ENCODE data around the gene NGFR. TPM values are rescaled to one million over a fixed set of nuclear protein-coding genes. Genes with fewer than 3 reads are reported as not detected.

NGFR gene
- polyA plus RNA-seq, 2 donors = 2.0 to 5.6 TPM

GRCh38 chr17:49456183-49456965 lies 38.7 kb upstream of the NGFR start:
- Histone ChIP-seq H3K36me3 (ENCODE audit: control insufficient read depth in 2 of 2, insufficient read depth in 2 of 2, low read length in 1 of 2) (no peaks in the 10 kb centered on the region), H3K4me3 (ENCODE audit: low read depth in 1 of 2, low read length in 2 of 2) (no peak overlapping the region), H3K9me3 (ENCODE audit: control insufficient read depth in 2 of 2, insufficient read depth in 1 of 2, low read depth in 1 of 2, low read length in 1 of 2) (no peaks in the 10 kb centered on the region), H3K4me1 (ENCODE audit: control insufficient read depth in 2 of 2, insufficient read depth in 2 of 2, low read length in 1 of 2) (peaks cover 0 to 2% of the 10 kb centered on the region in 2 donors), H3K27me3 (ENCODE audit: control insufficient read depth in 1 of 2, insufficient read depth in 2 of 2, low read length in 2 of 2) (peaks cover 0 to 3% of the 10 kb centered on the region in 2 donors), H3K27ac (ENCODE audit: low read depth in 2 of 2, low read length in 1 of 2) (no peak overlapping the region)
- WGBS, 2 donors = 22 to 29% methylated on average over 5 of the region's 5 CpGs

- no peak overlapping the region for H3K27ac ChIP-seq (ENCODE audit: low read depth in 2 of 2, low read length in 1 of 2)
- WGBS, 2 donors = 40 to 48% methylated on average over 15 of the region's 15 CpGs
- H3K4me1 ChIP-seq (ENCODE audit: control insufficient read depth in 2 of 2, insufficient read depth in 2 of 2, low read length in 1 of 2) = no peaks in the 10 kb centered on the region
- H3K9me3 ChIP-seq (ENCODE audit: control insufficient read depth in 2 of 2, insufficient read depth in 1 of 2, low read depth in 1 of 2, low read length in 1 of 2) = no peaks in the 10 kb centered on the region
- H3K27me3 ChIP-seq (ENCODE audit: control insufficient read depth in 1 of 2, insufficient read depth in 2 of 2, low read length in 2 of 2) = peaks cover 0 to 3% of the 10 kb centered on the region in 2 donors
- no peak overlapping the region for H3K4me3 ChIP-seq (ENCODE audit: low read depth in 1 of 2, low read length in 2 of 2)
- no peaks in the 10 kb centered on the region for H3K36me3 ChIP-seq (ENCODE audit: control insufficient read depth in 2 of 2, insufficient read depth in 2 of 2, low read length in 1 of 2)
Measured at GRCh38 chr17:49457564-49458535, 37.2 kb upstream of the NGFR start.

DNA sequence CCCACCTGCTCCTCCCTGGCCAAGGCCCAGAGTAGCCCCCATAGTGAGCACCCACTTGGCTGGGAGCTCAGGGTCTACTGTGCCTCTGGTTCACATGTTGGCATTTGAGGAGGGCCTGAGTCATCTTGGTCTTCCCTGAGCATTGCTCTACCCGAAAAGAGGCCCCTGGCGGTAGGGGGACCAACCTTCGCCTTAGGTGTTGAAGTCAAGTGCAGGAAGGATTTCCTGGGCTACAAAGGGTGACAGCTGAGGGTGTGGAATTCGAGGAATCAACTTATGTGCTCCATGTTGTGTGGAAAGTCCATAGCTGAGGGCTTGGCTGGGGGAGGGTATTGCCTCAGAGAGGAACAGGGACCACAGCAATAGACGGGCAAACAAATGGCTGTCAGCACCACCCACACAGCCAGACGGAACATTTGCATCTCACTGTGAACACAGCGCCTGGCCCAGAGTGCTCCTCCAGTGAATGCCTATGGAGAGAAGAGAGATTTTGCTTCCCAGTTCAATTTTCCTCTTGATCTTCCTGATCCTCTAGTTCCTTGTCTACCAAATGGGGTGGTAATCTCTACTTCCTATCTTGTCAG lies 35.6 kb upstream of the NGFR start:
- Histone ChIP-seq H3K9me3 (ENCODE audit: control insufficient read depth in 2 of 2, insufficient read depth in 1 of 2, low read depth in 1 of 2, low read length in 1 of 2) (peaks cover 0 to 9% of the 10 kb centered on the region in 2 donors), H3K27me3 (ENCODE audit: control insufficient read depth in 1 of 2, insufficient read depth in 2 of 2, low read length in 2 of 2) (peaks cover 0 to 3% of the 10 kb centered on the region in 2 donors), H3K36me3 (ENCODE audit: control insufficient read depth in 2 of 2, insufficient read depth in 2 of 2, low read length in 1 of 2) (no peaks in the 10 kb centered on the region), H3K27ac (ENCODE audit: low read depth in 2 of 2, low read length in 1 of 2) (no peak overlapping the region), H3K4me1 (ENCODE audit: control insufficient read depth in 2 of 2, insufficient read depth in 2 of 2, low read length in 1 of 2) (no peaks in the 10 kb centered on the region), H3K4me3 (ENCODE audit: low read depth in 1 of 2, low read length in 2 of 2) (no peak overlapping the region)
- 52 to 66% methylated on average over 7 of the region's 7 CpGs for WGBS, 2 donors

DNA sequence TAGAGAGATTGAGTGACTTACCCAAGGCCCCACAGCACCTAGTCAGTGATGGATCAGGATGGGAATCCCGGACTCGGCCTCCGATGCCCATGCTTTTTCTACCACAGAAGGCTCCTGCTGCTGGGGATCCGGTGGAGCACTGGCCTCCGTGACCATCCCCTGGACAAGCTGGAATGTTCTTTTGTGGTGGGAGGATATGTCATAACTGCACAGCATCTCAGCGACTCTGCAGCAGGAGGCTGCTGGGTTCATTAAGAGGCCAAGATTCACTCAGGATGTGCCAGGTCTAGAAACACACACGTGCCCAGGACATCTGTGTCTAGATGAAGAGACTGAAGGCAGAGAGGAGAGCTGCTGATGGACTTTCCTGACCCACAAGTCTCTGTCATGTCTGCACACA lies 34.7 kb upstream of the NGFR start:
- H3K27ac ChIP-seq (ENCODE audit: low read depth in 2 of 2, low read length in 1 of 2) = no peak overlapping the region
- H3K36me3 ChIP-seq (ENCODE audit: control insufficient read depth in 2 of 2, insufficient read depth in 2 of 2, low read length in 1 of 2) = no peaks in the 10 kb centered on the region
- no peaks in the 10 kb centered on the region for H3K4me1 ChIP-seq (ENCODE audit: control insufficient read depth in 2 of 2, insufficient read depth in 2 of 2, low read length in 1 of 2)
- WGBS, 2 donors = 83 to 86% methylated on average over 7 of the region's 7 CpGs
- H3K9me3 ChIP-seq (ENCODE audit: control insufficient read depth in 2 of 2, insufficient read depth in 1 of 2, low read depth in 1 of 2, low read length in 1 of 2) = peaks cover 0 to 12% of the 10 kb centered on the region in 2 donors
- H3K4me3 ChIP-seq (ENCODE audit: low read depth in 1 of 2, low read length in 2 of 2) = no peak overlapping the region
- peaks cover 0 to 3% of the 10 kb centered on the region in 2 donors for H3K27me3 ChIP-seq (ENCODE audit: control insufficient read depth in 1 of 2, insufficient read depth in 2 of 2, low read length in 2 of 2)

GRCh38 chr17:49461580-49461979 lies 33.5 kb upstream of the NGFR start:
- Histone ChIP-seq H3K36me3 (ENCODE audit: control insufficient read depth in 2 of 2, insufficient read depth in 2 of 2, low read length in 1 of 2) (no peaks in the 10 kb centered on the region), H3K9me3 (ENCODE audit: control insufficient read depth in 2 of 2, insufficient read depth in 1 of 2, low read depth in 1 of 2, low read length in 1 of 2) (peaks cover 0 to 12% of the 10 kb centered on the region in 2 donors), H3K4me3 (ENCODE audit: low read depth in 1 of 2, low read length in 2 of 2) (no peak overlapping the region), H3K4me1 (ENCODE audit: control insufficient read depth in 2 of 2, insufficient read depth in 2 of 2, low read length in 1 of 2) (no peaks in the 10 kb centered on the region), H3K27me3 (ENCODE audit: control insufficient read depth in 1 of 2, insufficient read depth in 2 of 2, low read length in 2 of 2) (peaks cover 0 to 3% of the 10 kb centered on the region in 2 donors), H3K27ac (ENCODE audit: low read depth in 2 of 2, low read length in 1 of 2) (no peak overlapping the region)
- WGBS, 2 donors = 56 to 57% methylated on average over 2 of the region's 2 CpGs

DNA sequence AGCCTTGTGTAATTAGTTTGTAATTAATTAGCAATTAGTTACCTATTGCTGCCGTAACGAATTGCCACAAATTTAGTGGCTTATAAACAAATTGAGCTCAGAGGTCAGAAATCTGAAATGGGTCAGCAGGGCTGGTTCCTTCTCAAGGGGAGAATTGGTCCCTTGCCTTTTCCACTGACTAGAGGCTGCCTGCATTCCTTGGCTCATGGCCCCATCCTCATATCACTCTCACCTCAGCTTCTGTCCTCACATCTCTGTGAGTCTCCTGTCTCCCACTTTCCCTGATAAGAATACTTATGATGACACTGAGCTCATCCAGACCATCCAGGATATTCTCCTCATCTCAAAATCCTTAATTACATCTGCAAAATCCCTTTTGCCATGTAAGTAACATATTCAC lies 31.0 kb upstream of the NGFR start:
- Histone ChIP-seq H3K36me3 (ENCODE audit: control insufficient read depth in 2 of 2, insufficient read depth in 2 of 2, low read length in 1 of 2) (no peaks in the 10 kb centered on the region), H3K4me3 (ENCODE audit: low read depth in 1 of 2, low read length in 2 of 2) (no peak overlapping the region), H3K9me3 (ENCODE audit: control insufficient read depth in 2 of 2, insufficient read depth in 1 of 2, low read depth in 1 of 2, low read length in 1 of 2) (peaks cover 0 to 12% of the 10 kb centered on the region in 2 donors), H3K27me3 (ENCODE audit: control insufficient read depth in 1 of 2, insufficient read depth in 2 of 2, low read length in 2 of 2) (no peaks in the 10 kb centered on the region), H3K27ac (ENCODE audit: low read depth in 2 of 2, low read length in 1 of 2) (no peak overlapping the region), H3K4me1 (ENCODE audit: control insufficient read depth in 2 of 2, insufficient read depth in 2 of 2, low read length in 1 of 2) (no peaks in the 10 kb centered on the region)
- WGBS, 2 donors = 67 to 92% methylated on average over 2 of the region's 2 CpGs

GRCh38 chr17:49465331-49465903 lies 29.7 kb upstream of the NGFR start:
- WGBS, 2 donors = 81 to 82% methylated on average over 17 of the region's 17 CpGs
- Histone ChIP-seq H3K27ac (ENCODE audit: low read depth in 2 of 2, low read length in 1 of 2) (no peak overlapping the region), H3K4me3 (ENCODE audit: low read depth in 1 of 2, low read length in 2 of 2) (no peak overlapping the region), H3K36me3 (ENCODE audit: control insufficient read depth in 2 of 2, insufficient read depth in 2 of 2, low read length in 1 of 2) (no peaks in the 10 kb centered on the region), H3K9me3 (ENCODE audit: control insufficient read depth in 2 of 2, insufficient read depth in 1 of 2, low read depth in 1 of 2, low read length in 1 of 2) (peaks cover 0 to 12% of the 10 kb centered on the region in 2 donors), H3K4me1 (ENCODE audit: control insufficient read depth in 2 of 2, insufficient read depth in 2 of 2, low read length in 1 of 2) (no peaks in the 10 kb centered on the region), H3K27me3 (ENCODE audit: control insufficient read depth in 1 of 2, insufficient read depth in 2 of 2, low read length in 2 of 2) (no peaks in the 10 kb centered on the region)

DNA sequence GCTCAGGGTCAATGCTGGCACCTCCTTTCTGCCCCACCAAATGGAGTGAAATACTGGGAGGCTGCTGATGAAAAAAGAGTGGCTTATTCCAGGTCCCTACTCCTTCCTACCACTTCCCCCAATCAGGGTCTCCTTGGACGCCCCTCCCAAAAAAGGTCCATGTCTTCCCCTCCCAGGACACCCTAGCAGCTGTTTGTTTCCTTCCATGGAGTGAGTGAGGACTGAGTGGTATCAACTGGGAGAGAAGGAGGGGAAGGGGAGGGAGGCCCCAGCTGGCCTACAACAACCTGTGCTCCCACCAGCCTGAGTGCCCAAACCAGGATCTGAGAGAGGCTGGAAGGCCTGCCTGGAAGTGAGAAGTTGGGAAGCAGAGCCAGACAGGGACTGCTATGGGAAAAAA lies 28.7 kb upstream of the NGFR start:
- H3K27ac ChIP-seq (ENCODE audit: low read depth in 2 of 2, low read length in 1 of 2) = no peak overlapping the region
- no peaks in the 10 kb centered on the region for H3K27me3 ChIP-seq (ENCODE audit: control insufficient read depth in 1 of 2, insufficient read depth in 2 of 2, low read length in 2 of 2)
- no peak overlapping the region for H3K4me3 ChIP-seq (ENCODE audit: low read depth in 1 of 2, low read length in 2 of 2)
- no peaks in the 10 kb centered on the region for H3K36me3 ChIP-seq (ENCODE audit: control insufficient read depth in 2 of 2, insufficient read depth in 2 of 2, low read length in 1 of 2)
- H3K4me1 ChIP-seq (ENCODE audit: control insufficient read depth in 2 of 2, insufficient read depth in 2 of 2, low read length in 1 of 2) = no peaks in the 10 kb centered on the region
- WGBS, 2 donors = 77 to 90% methylated on average over 1 of the region's 1 CpG
- H3K9me3 ChIP-seq (ENCODE audit: control insufficient read depth in 2 of 2, insufficient read depth in 1 of 2, low read depth in 1 of 2, low read length in 1 of 2) = peaks cover 0 to 12% of the 10 kb centered on the region in 2 donors

GRCh38 chr17:49467175-49467574 lies 27.9 kb upstream of the NGFR start:
- no peaks in the 10 kb centered on the region for H3K27me3 ChIP-seq (ENCODE audit: control insufficient read depth in 1 of 2, insufficient read depth in 2 of 2, low read length in 2 of 2)
- no peaks in the 10 kb centered on the region for H3K4me1 ChIP-seq (ENCODE audit: control insufficient read depth in 2 of 2, insufficient read depth in 2 of 2, low read length in 1 of 2)

More at GRCh38 chr17:49467175-49467574, 27.9 kb upstream of the NGFR start:
- 81 to 91% methylated on average over 1 of the region's 1 CpG for WGBS, 2 donors
- Histone ChIP-seq H3K27ac (ENCODE audit: low read depth in 2 of 2, low read length in 1 of 2) (no peak overlapping the region), H3K4me3 (ENCODE audit: low read depth in 1 of 2, low read length in 2 of 2) (no peak overlapping the region), H3K9me3 (ENCODE audit: control insufficient read depth in 2 of 2, insufficient read depth in 1 of 2, low read depth in 1 of 2, low read length in 1 of 2) (peaks cover 0 to 12% of the 10 kb centered on the region in 2 donors), H3K36me3 (ENCODE audit: control insufficient read depth in 2 of 2, insufficient read depth in 2 of 2, low read length in 1 of 2) (no peaks in the 10 kb centered on the region)
